T-helper 2 cell treated with Interferon-gamma antibody and Interleukin-4, amounts not matched to agents 100 ng/mL and 5 ng/mL, for 36 hours (primary cell): ENCODE data around the gene OPALIN. TPM values are rescaled to one million over a fixed set of nuclear protein-coding genes. Genes with fewer than 3 reads are reported as not detected.

Experiments
- intact Hi-C: fragments of 100-400 bp; cut with micrococcal nuclease; formaldehyde crosslinking; loops from one replicate; pipeline ENCODE4 v1.15.1; 2023
- total RNA-seq: library from RNA; stranded (reverse); gene quantifications from 2 replicates; pipeline ENCODE4 v1.2.3, GENCODE V29; 2022

Gene OPALIN
- total RNA-seq, 1 donor from 2014 or later: not detected

DNA sequence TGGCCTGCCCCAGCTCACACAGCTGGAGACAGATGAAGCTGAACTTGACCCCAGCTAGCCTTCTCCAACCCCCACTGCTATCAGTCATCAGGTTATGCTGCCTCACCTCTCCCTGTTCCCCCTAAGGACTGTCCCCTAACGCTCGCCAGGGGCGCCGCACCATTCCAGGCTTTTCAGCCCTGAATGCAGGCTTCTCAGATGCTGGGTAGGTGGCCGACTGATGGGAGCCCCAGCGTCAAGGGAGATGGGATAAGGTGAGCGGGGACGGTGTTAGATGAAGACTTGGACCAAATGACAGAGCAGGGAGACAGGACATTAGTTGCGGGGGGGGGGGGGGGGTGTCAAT is 15.8 kb upstream of the OPALIN start:
- intact Hi-C loops: no loop called here

DNA sequence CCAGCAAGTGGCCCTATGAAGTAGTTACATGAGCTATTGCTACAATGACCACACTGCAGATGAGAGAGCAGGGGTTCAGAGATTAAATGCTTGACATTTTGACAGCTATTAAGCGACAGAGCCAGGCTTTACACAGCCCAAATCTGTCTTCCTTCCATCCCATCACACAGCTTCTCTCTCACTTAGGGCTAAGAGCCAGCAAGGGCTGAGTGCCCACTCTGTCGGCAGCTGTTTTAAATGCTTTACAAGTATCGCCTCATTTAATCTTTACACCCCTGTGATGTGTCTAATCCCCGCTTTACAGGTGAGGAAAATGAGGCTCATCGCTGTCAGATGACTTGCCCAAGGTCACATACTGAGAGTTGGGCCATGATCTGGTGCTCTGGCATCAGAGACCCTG is 15.2 kb upstream of the OPALIN start:
- intact Hi-C loops: no loop called here

DNA sequence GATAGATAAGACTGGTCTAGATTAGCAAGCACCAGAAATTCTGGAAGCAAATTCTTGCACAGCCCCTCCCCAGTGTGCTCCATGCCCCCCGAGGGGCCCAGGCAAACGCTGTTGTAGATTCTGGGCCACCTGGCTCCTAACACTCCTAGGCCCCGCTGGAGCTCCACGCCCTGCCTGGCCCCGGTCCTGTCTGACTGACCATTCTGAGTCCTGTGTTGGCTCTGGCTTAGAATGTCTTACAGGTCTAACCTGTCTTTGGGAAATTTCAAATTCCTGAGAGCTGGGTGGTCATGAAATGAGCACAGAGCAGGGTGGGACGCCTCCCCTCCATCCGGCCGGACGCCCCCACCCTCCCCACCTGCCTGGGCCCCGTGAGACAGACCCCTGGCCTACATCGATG is 12.6 kb upstream of the OPALIN start:
- intact Hi-C loops: no loop called here

DNA sequence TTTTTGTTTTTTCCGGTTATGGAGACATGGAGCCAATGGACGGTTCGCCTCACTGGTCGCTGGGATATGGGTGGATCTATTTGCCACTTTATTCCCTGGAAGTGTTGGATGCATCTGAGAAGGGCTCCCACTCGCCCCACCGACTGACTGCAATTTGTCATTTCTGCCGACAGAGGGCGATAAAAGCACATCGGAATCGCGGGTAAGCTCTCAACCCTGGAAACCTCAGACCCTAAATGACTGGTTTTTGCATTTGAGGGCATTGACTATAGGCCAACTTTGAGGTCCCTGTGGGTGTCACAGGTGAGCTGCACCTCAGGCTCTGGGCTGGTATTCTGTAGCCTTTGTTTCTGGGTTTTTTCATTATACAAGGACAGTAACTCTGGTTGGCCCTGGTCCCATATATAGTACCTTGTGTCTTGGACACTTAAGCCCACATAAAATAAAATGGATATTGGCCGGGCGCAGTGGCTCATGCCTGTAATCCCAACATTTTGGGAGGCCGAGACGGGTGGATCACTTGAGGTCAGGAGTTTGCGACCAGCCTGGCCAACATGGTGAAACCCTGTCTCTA is 11.9 kb upstream of the OPALIN start:
- intact Hi-C loops: no loop called here

DNA sequence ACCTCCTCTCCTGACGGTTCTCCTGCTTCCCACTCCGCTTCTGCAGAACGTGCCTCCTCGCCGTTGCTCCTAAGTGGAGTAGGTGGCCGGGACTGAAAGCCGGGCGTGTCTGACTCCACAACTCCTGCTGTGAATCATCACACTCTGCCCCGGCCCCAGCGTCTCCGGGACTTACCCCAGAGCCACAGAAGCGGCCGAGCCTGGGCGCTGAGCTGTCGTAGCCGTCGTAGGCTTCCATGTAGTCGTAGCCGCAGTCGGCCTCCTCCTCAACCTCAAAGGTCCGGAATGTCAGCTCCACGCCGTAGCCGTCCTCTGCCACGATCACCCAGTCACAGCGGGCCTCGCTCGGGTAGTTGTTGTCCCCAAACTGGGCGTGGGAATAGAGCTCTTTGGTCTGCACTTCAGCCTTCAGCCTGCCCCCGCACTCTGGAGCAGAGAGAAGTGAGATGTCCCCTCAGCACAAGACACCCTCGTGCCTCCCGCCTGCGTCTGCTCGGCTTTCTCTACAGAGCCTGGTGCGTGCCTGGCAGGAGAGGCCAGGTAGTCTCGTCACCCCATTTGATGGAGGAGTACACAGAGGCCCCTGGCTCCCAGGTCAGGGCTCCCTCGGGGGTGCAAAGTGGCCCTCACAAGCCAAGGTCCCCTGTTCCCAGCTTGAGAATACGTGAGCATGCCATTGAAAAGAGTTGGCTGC is 11.2 kb upstream of the OPALIN start:
- intact Hi-C loops: no loop called here

DNA sequence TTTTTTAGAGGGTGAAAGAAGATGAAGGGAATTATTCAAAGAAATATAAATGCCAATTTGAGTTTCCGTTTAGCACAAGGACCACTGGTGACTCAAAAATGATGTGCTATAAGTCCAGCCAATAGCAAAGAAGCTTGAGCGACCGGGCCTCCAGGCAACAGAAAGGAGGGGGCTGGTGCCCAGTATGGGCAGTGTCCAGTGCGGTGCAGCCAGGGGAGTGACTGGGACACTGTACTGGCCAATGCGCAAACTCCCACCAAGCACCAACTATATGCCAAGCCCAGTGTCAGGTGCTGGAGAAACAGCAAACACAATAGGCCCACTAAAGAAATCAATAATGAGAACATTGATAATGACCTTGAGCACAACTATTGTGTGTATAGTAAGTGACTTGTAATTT is 10.2 kb upstream of the OPALIN start:
- intact Hi-C loops: no loop called here

DNA sequence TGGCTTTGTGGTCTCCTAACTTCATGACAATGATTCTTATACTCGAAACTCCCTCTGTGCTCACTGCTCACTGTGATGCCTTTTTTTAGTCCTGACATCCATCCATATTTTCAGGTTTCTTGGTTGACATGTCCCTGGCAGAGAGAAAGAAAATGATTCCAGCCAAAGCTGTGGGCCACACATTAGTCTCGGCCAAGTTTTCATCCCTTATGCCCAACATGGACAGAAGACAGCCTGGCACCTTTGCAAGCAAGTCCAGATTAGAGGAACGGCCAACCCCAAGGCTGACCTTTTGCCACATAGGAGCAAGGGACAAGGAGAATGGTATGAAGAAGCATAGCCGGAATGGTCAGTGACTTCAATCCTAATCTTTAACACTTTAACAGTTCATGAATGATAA is 8.7 kb upstream of the OPALIN start:
- intact Hi-C loops: no loop called here

DNA sequence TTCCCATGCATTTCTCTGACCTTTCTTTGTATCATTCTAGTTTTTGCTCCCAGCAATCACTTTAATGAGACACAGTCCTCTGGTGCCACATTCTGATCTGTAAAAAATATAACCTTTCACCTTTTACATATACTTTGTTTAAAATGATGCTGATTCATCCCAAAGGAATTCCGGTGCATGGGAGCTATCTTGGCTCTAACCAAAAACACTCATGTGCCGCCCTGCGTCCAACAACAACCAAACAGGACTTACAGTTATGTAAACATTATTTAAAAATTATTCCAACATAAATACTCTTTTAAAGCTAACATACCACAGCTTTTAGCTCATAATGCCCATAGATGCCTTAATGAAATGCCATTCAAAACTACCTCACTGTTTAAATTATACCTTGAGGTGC is 7.7 kb upstream of the OPALIN start:
- intact Hi-C loops: no loop called here

DNA sequence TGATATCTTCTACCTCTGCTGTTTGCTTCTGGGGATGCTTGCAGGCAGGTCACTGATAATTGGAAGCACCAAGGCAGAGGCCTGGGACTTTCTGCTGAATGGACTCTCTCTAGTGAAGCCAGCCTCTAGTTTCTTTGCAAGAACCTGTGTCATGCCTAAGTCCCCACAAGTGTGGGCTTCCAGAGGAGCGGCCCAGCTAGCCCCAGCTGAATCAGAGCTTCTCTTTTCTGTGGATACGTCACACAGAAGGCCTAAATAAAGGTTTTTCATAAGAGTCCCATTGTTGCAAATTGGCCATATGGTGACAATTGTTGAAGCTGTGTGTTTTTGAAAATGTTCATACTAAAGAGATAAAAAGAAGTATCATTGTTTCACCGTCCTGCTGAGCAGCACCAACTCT is 6.8 kb upstream of the OPALIN start:
- intact Hi-C loops: no loop called here

DNA sequence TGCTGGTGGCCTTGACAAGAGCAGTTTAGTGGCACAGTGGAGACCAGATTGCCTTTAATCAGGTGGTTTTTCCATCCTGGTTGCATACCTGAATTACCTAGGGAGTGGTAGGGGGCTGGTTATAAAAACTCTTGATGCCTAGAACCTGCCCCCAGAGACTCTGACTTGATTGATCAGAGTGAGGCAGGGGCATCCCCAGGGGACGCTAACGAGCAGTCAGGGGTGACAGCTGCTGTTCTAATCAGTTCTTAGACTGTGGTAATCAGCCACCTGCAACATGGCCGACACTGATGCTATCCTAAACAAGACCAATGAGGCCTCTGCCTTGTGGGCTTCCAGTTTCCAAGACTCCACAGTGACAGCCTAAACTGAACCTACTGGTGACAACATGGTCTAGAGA is 2.0 kb upstream of the OPALIN start:
- intact Hi-C loops: no loop called here

DNA sequence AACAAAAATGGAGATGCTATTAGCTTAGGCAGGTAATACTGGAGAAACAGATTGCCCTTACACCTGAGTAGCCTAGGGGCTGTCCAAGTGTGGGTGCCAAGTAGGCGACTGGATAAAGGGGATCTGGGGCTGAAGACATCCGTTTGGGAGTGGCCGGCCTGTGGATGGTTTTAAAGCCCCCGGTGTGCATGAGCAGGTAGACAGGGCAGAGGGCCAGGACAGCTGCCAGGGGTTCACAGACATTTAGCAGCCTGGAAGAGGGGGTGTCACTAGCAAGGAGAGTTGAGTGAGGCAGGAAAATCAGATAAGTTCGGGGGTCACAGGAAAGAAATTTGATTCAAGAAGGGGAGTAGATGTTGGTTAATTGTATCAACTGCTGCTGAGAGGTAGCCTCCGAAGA is 1.5 kb upstream of the OPALIN start:
- intact Hi-C loops: no loop called here

DNA sequence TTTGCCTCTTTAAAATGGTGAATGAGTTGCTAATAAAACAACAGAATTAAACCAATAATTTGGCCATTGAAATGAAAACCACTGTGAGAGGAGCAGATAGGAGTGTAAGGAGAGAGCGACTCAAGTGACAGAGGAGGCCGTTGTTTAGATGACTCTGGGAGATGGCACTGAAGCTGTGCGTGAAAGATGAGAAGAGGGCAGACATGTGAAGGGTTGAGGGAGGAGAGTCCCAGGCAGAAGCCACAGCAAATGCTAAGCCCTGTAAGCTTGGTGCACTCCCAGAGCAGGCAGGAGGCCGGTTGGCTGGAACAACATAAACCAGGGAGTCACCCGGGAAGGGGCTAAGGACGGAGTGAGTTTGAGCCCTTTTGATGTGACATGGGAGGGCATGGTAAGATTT is 814 bp upstream of the OPALIN start:
- intact Hi-C loops: no loop called here

DNA sequence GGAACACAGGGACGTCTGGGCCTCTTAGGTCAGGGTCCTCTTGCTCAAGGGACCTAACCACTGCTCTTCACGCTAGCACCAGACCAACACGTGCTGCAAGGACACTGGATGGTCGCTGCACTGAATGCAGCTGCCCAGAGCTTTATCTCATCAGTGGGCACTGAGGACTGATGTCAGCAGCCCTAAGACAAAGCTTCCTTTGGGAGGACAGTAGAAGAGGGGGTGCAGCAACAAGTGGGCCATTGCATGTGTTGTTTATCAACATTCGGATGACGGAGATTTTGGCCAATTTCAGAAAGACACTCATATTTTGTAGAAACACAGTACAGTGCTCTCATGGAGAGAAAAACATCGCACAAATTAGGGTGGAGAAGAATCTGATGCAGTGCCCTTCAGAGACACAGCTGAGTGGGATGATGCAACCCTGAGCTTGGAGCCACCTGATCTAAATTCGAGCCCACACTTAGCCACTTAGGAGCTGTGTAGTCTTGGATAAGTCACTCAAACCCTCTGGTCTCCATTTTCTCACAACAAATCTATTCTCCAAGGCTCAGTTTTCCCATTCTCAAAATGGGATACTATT is 1.7 kb downstream of the OPALIN start:
- intact Hi-C loops: no loop called here

DNA sequence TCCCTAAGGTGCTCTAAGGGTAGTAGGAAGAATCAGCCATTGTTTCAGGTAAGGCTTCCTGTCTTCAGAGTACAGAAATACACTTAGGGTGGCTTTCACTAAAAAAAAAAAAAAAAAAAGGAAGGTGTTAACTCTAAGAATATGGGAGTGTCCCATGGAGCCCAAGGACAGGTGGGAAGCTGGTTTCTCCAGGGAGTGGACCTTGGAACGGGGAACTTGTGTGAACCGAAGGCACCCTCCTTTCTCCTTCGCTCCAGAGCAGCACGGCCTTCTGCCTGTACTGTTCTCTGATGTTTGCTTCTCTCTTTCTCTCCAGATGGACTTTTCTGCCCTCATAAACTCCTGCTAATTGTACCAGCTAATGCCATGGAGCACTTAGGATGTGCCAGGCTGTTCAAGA is 6.2 kb downstream of the OPALIN start:
- intact Hi-C loops: no loop called here

DNA sequence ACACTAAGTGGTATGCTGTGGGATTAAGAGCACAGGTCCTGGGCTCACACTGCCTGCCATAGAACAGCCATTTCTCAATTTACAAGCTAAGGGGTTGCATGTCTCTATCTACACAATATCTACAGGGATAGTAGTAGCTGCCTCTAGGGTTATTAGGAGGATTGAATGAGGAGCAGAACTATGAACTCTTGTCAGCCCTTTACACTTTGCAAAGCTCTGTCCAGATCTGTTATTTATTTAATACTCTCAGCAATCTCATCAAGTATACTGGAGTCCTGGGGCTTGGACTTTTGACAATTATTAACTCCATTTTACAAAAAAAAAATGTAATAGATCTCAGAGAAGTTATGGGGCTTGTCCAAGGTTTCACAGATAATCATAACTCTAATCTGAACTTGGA is 6.8 kb downstream of the OPALIN start:
- intact Hi-C loops: no loop called here

DNA sequence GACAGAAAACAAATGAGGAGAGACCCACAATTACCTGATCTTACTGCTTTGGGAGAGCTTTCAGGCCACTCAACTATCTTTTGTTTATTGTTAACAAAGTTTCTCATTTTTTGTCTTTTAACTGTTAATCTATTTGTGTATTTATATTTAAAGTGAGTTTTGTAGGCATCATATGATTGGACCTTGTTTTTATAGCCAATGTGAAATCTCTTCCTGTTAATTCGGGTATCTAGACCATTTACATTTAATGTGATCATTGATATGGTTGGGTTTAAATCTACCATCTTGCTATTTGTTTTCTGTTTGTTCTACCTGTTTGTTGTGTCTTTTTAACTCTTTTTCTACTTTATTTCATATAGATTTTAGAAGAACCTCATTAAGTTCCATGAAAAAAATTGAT is 12.5 kb downstream of the OPALIN start:
- intact Hi-C loops: no loop called here

DNA sequence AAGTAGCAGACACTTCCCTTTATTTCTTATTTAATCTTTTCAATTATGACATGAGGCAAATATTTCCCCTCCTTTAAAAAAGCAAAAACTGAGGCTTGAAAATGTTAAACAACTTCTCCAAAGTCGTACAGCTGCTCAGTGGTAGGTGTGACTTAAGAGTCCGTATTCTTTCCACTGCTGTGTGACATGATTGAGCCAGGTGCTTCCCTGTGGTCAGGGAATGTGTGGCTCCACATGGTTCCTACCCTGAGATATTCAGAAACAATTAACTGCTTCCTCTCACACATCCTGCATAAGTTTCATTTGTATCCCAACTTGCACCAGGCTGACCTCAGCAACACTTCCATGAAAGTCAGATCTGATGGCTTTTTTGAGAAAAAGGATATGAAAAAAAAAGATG is 13.6 kb downstream of the OPALIN start:
- intact Hi-C loops: no loop called here

DNA sequence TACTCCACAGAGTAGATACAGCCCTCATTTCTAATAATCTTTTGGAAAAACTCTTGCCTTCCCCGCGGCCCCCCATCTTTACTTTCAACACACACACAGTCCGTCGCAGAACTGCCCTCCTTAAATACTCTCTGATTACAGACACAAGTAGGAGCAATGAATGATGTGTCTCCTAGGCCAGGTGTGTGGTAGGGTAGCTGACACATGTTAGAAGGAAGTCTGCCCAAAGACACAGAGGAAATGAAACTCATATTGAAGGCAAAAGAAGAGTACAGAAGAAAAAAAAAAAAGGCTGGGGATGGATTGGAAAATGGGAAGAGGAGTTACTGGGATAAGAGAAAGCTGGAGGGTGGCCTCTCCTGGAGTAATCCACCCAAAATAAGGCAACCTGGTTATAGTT is 14.6 kb downstream of the OPALIN start:
- intact Hi-C loops: no loop called here

DNA sequence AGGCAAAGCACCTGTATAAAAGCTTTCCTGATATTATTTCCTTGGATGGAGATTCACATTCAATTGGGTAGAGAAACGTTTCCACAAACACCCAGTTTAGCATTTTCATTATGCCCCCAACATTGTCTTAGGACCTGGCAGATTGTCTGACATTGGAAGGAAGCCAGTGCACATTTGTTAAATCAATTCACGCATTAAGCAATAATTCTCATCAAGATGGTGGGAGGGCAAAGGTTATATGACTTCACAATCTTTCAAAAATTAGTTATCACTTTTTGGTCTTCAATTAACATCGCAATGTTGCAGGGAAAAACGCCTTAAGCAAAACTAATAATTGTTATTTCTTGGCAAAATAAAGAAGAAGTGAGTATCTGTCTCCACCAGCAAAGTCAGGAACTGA is 16.4 kb downstream of the OPALIN start:
- intact Hi-C loops: no loop called here

DNA sequence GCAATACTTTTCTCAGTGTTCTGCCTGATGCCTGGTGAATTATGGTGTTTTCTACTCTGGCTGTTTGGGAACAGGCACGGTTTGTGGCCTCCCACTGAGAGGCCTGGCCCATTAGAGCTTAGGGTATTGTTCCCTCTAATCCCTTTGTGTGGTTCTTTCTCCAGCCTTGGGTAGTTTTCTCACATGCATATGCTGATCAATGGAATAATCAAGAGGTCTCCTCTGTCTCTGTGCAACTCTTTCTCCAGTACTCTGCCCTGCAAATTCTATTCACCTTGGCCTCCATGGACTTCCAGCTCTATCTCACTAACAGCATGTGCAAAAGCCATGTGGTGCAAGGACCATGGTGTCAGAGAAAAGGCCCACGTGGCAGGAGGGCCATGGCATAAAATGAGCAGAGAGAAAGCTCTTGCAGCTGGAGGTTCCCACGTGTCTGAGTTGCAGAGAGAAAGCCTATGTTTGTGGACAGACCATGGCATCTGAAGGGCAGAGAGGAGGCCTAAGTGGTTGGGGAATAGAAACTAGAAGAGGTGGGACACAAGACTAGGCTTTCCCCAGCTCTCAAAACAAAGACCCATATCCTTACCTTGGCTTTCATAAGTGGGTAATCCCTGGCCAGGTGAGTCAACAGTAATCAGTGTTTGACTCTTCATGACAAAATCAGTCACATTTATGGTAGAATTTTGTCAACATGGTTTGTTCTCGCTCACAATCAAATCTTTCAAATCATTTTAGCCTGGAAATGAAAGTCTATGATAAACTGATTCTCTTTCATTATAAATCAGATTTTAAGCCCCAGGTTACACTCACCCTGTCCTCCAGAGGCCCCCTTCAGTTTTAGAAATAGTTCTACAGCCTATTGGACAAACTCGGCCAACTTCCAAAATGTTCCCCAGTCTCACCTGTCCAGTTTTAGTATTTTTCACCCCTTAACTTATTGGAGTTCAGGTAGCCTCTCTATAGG is 17.3 kb downstream of the OPALIN start:
- intact Hi-C loops: loop anchor here (2.0 kb wide), 1 partner anchor 325 kb away; no protein-coding TSS in a partner anchor

DNA sequence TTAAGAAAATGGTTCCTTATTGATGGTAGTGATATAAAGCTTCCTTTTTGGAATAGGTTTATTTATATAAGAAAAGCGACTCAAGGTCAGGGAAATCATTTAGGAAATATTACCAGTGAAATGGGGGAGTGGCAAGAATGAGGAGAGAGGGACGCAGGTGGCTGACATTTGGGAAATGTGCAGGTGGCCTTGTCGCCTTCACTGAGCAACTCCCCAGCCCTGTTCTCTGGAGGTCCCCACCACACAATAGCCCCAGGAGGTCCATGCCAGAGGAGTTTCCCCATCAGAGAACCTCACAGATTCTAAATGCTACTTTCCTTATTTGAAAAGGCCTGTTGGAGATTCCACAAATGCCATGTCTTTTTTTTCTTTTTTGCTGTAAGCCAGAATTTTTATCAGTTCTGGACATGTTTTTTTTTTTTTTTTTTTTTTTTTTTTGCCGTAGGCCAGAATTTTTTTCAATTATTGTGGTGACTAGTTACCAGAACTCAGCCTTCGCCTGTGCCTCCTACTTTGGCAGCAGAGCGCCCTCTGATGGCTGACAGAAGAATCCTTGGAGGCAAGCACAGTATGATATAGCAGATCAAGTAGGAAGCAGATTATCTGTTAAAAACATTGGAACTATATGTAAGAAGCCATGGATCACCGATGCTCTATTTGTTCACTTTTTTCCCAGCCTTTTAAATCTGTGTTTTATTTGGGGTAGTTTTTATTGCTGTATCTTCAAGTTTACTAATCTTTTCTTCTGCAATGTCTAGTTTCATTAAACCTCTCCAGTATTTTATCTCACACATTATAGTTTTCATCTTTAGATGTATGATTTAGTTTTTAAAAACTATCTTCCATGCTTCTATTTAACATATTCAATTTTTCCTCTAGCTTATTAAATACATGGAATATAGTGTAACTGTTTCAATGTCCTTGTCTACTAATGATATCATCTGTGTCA is 18.6 kb downstream of the OPALIN start:
- intact Hi-C loops: loop anchor here (1.0 to 2.0 kb wide), 2 partner anchors 111 to 323 kb away; no protein-coding TSS in a partner anchor
